Astrocyte of the cerebellum (primary cell): ENCODE data around the gene HSD17B3.

Source experiments
- DNase-seq: peaks from one replicate; pipeline ENCODE4 v3.0.0-alpha.2; 2011; ENCODE audit warnings: low read depth
- H3K4me3 ChIP-seq: 2 replicates; pipeline ENCODE4 v1.5.1; 2011; ENCODE audit warnings: mild to moderate bottlenecking, low read depth, low read length, moderate library complexity
- in situ Hi-C: cut with HindIII; loops from 2 replicates; pipeline ENCODE4 v1.10.0; 2017; ENCODE audit warnings: low sequenced_read_pairs
- TF ChIP-seq, protein P1 (sequence below): IDR thresholded peaks from 2 replicates; pipeline ENCODE4 v1.5.1; 2012; ENCODE audit warnings: low read length, low read depth, moderate library complexity, mild to moderate bottlenecking; ENCODE audit errors: missing control alignments

HSD17B3 gene

DNA sequence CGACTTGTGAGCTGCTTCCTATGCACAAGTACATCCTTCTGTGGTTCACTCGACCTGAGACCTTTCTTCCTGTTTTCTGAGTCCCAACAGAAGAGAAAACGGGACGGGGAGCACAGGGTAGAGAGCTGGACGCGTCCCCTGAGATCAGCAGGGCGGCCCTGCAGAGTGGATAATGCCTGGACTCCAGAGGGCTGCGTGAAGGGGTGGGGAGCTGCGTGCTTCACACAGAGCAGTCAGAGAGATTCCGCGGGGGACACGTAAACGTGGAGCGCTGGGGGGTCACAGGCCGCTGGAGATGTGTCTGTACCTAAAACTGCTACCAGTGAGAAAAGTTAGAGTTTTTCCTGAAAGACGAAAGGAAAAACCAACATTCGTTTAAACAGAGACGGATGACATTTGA is 46.3 kb downstream of the HSD17B3 start:
- TF ChIP-seq, protein P1, sequence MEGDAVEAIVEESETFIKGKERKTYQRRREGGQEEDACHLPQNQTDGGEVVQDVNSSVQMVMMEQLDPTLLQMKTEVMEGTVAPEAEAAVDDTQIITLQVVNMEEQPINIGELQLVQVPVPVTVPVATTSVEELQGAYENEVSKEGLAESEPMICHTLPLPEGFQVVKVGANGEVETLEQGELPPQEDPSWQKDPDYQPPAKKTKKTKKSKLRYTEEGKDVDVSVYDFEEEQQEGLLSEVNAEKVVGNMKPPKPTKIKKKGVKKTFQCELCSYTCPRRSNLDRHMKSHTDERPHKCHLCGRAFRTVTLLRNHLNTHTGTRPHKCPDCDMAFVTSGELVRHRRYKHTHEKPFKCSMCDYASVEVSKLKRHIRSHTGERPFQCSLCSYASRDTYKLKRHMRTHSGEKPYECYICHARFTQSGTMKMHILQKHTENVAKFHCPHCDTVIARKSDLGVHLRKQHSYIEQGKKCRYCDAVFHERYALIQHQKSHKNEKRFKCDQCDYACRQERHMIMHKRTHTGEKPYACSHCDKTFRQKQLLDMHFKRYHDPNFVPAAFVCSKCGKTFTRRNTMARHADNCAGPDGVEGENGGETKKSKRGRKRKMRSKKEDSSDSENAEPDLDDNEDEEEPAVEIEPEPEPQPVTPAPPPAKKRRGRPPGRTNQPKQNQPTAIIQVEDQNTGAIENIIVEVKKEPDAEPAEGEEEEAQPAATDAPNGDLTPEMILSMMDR = no peak
- no peak for DNase-seq
- no peak overlapping the region for H3K4me3 ChIP-seq
- in situ Hi-C loops = no loop called here

DNA sequence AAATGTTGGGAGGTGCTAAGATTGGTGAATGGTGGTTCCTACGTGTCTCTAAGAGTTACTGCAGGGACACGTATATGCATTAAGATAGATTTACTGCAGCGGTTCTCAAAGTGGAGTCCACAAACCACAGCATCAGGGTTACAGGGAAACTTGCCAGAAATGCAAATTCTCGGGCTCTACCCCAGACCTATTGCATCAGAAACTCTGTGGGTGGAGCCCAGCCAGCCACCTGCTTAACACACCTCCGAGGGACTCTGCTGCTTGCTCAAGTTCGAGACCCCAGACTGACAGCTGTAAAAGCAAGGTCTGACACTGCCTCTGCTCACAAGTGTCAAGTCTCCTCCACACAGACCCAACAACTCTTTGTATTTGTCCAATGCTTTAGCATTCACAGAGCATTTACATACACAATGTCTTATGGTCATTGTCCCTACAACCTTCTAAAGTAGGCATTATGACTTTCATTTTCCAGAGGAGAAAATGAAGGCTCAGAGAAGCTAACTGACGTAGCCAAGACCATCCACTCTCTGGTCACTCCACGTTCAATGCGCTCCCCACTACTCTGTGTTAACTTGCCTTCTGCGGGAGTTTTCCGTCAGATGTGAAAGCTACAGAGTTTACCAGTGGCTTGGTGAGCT is 48.8 kb downstream of the HSD17B3 start:
- TF ChIP-seq, protein P1 = no peak
- in situ Hi-C loops = no loop called here
- no peak overlapping the region for H3K4me3 ChIP-seq
- DNase-seq = no peak

DNA sequence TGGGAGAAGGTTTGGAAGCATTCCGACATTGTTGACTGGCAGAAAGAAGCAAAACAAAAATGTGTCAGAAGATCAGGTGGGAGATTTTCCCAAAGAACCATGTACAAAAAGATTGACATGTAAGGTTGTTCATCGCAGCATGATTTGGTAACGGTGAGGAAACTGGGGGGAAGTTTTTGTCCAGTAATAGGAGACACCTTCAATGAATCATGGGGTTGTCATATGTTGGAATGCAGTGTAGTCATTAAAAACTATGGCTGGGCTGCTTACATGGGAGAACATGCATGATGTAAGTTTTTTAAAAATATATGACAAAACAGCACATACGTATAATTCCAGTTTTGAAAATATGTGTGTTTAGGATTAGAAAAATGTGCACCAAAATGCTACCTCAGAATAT is 50.5 kb downstream of the HSD17B3 start:
- in situ Hi-C loops = no loop called here
- no peak for DNase-seq

DNA sequence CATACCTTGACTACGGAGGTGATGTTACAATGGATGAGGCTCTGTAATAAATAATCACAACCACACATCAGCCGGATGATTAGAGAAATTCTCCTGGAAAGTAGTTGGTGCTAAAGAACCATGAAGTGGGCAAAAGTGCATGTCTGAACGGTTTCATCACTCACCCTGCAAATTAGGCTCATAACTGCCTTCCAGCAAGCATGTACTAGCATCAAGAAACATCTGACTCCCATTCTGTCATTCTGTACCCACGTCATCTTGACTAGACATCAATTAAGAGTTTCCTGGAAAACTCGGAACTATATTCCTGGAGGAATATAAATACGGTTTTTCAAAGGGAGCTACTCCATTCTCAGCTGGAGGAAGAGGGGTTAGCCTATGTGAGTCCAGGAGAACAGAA is 52.2 kb downstream of the HSD17B3 start:
- H3K4me3 ChIP-seq = no peak overlapping the region
- DNase-seq = no peak
- TF ChIP-seq, protein P1 = no peak
- in situ Hi-C loops = no loop called here

More for the DNA sequence above, 50.5 kb downstream of the HSD17B3 start:
- H3K4me3 ChIP-seq = no peak overlapping the region
- TF ChIP-seq, protein P1 = no peak

DNA sequence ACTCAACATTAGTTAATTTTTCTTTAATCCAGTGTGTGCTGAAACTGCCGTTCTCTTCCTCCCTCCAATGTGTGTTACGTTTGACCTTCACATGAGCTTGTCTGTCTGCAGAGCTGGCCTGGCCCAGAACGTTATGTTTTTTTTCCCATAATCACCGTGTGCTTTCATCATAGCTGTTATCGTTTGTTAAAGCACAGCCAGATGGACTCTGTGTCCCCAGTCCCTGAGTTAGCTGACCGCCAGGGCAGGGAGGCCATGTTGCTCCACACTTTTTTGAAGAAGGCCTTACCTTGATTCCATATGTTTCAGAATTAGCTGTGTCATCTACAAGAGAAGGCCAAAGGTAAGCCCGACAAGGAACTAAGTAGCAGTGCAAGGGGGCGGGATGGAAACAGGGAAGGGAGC is 55.7 kb downstream of the HSD17B3 start:
- DNase-seq = no peak
- TF ChIP-seq, protein P1 = no peak
- no peak overlapping the region for H3K4me3 ChIP-seq
- in situ Hi-C loops = no loop called here

DNA sequence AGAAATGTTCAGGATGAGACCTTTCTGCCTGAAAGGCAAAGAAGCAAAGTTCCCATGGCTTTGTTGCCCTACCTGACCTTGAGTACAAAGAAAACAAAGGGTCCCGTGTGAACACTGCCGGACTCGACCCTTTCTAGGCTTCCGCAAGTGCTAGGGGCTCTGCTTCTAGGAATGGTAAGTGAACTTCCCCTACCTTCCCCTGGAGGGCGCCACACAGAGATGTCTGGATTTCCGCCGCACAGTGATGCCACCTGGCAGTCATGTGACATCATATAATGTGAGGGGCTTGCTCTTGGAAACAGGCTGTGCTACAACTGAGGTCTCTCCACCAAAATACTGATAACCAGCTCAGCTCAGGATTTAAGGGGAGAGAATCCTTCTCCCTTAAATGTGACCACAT is 56.6 kb downstream of the HSD17B3 start:
- in situ Hi-C loops = no loop called here
- DNase-seq = no peak
- TF ChIP-seq, protein P1 = no peak
- H3K4me3 ChIP-seq = no peak overlapping the region
